Karpas-422 (cell line): ENCODE data around the gene SH3GL1. TPM values are rescaled to one million over a fixed set of nuclear protein-coding genes. Genes with fewer than 3 reads are reported as not detected.

Source experiments
- DNase-seq: peaks from one replicate; pipeline ENCODE4 v3.0.0-alpha.2; 2015
- H2AFZ ChIP-seq: fragments of 200-600 bp; sonication (generic); 2 replicates; pipeline ENCODE4 v1.6.1; 2014; ENCODE audit warnings: antibody characterized with exemption, low read length, mixed read lengths
- H3K27ac ChIP-seq: fragments of 200-600 bp; sonication (generic); 2 replicates; pipeline ENCODE4 v1.5.1; 2014; ENCODE audit warnings: mild to moderate bottlenecking, low read length, moderate library complexity
- H3K27me3 ChIP-seq: fragments of 200-600 bp; sonication (generic); 2 replicates; pipeline ENCODE4 v1.6.1; 2014; ENCODE audit warnings: low read length, mixed read lengths
- H3K36me3 ChIP-seq: fragments of 200-600 bp; sonication (generic); 2 replicates; pipeline ENCODE4 v1.6.1; 2014; ENCODE audit warnings: low read length, mixed read lengths; ENCODE audit not compliant: insufficient read depth
- H3K4me1 ChIP-seq: fragments of 200-600 bp; sonication (generic); 2 replicates; pipeline ENCODE4 v1.6.1; 2014; ENCODE audit warnings: mild to moderate bottlenecking, low read length, mixed read lengths
- H3K4me2 ChIP-seq: fragments of 200-600 bp; sonication (generic); 2 replicates; pipeline ENCODE4 v1.6.1; 2014; ENCODE audit warnings: low read length, low read depth, mild to moderate bottlenecking; ENCODE audit not compliant: poor library complexity, severe bottlenecking
- H3K4me3 ChIP-seq: fragments of 200-600 bp; sonication (generic); 2 replicates; pipeline ENCODE4 v1.5.1; 2014; ENCODE audit warnings: mild to moderate bottlenecking, antibody characterized with exemption, low read length, mixed read lengths
- H3K79me2 ChIP-seq: fragments of 200-600 bp; sonication (generic); 2 replicates; pipeline ENCODE4 v1.6.1; 2014; ENCODE audit warnings: mild to moderate bottlenecking, low read length, mixed read lengths
- H3K9ac ChIP-seq: fragments of 200-600 bp; sonication (generic); 2 replicates; pipeline ENCODE4 v1.6.0; 2014; ENCODE audit warnings: low read length
- H3K9me2 ChIP-seq: fragments of 200-600 bp; sonication (generic), shearing (Covaris generic); replicated peaks from 2 replicates; pipeline ENCODE4 v1.6.0; 2014; ENCODE audit warnings: mild to moderate bottlenecking, low read length, moderate library complexity; ENCODE audit not compliant: insufficient read depth
- H3K9me3 ChIP-seq: fragments of 300-700, 200-600 bp; sonication (generic); 2 replicates; pipeline ENCODE4 v1.6.1; 2014; ENCODE audit warnings: low read length, mixed read lengths
- H4K20me1 ChIP-seq: fragments of 200-600 bp; sonication (generic); 2 replicates; pipeline ENCODE4 v1.6.1; 2014; ENCODE audit warnings: mild to moderate bottlenecking, antibody characterized with exemption, low read length, low read depth; ENCODE audit not compliant: insufficient read depth
- total RNA-seq: library from RNA; depleted of rRNA; stranded (reverse); fragments of >200 nt; shearing (Covaris generic); gene quantifications from 2 replicates; pipeline ENCODE4 v1.2.3, GENCODE V29; 2014; ENCODE audit warnings: low replicate concordance

SH3GL1 gene
- total RNA-seq, 1 experiment from 2014 or later = 13.4 TPM

- H3K9me3 ChIP-seq = no peaks in the 10 kb centered on the region
- no peak overlapping the region for H3K4me2 ChIP-seq
- H3K27ac ChIP-seq = no peak overlapping the region
- no peak overlapping the region for H3K4me3 ChIP-seq
- H3K4me1 ChIP-seq = peaks cover 15% of the 10 kb centered on the region
- no peak for DNase-seq
- H4K20me1 ChIP-seq = 0 out of 2 replicates have a peak, but pooled peaks cover 8% of the 10 kb centered on the region
- H2AFZ ChIP-seq = no peak overlapping the region
- no peaks in the 10 kb centered on the region for H3K27me3 ChIP-seq
- H3K9ac ChIP-seq = no peak overlapping the region
- H3K36me3 ChIP-seq = peaks cover 43% of the 10 kb centered on the region
- H3K9me2 ChIP-seq = no peaks in the 10 kb centered on the region
- H3K79me2 ChIP-seq = peaks cover under 1% of the 10 kb centered on the region
These were observed 28.9 kb upstream of the SH3GL1 start for GRCh38 chr19:4429256-4429655.

- DNase-seq = no peak
- Histone ChIP-seq H4K20me1 (0 out of 2 replicates have a peak, but pooled peaks cover 8% of the 10 kb centered on the region), H3K79me2 (no peaks in the 10 kb centered on the region), H3K4me1 (peaks cover 15% of the 10 kb centered on the region), H3K27ac (no peak overlapping the region), H3K4me2 (no peak overlapping the region), H3K9ac (no peak overlapping the region), H3K36me3 (peaks cover 44% of the 10 kb centered on the region), H3K27me3 (no peaks in the 10 kb centered on the region), H3K4me3 (no peak overlapping the region), H3K9me2 (no peaks in the 10 kb centered on the region), H3K9me3 (no peaks in the 10 kb centered on the region), H2AFZ (no peak overlapping the region)
These were observed 28.1 kb upstream of the SH3GL1 start for GRCh38 chr19:4428326-4428975.

GRCh38 chr19:4425537-4425936 lies 25.2 kb upstream of the SH3GL1 start:
- DNase-seq = no peak
- no peaks in the 10 kb centered on the region for H3K9me2 ChIP-seq
- H3K4me2 ChIP-seq = no peak overlapping the region
- no peaks in the 10 kb centered on the region for H3K4me1 ChIP-seq
- no peak overlapping the region for H2AFZ ChIP-seq
- H3K27me3 ChIP-seq = no peaks in the 10 kb centered on the region
- H4K20me1 ChIP-seq = 0 out of 2 replicates have a peak, but pooled peaks cover under 1% of the 10 kb centered on the region
- no peaks in the 10 kb centered on the region for H3K79me2 ChIP-seq
- no peak overlapping the region for H3K27ac ChIP-seq
- no peaks in the 10 kb centered on the region for H3K9me3 ChIP-seq
- no peak overlapping the region for H3K4me3 ChIP-seq
- no peak overlapping the region for H3K9ac ChIP-seq
- H3K36me3 ChIP-seq = peaks cover 34% of the 10 kb centered on the region

GRCh38 chr19:4423416-4424126 lies 23.2 kb upstream of the SH3GL1 start:
- Histone ChIP-seq H3K4me3 (no peak overlapping the region), H3K4me1 (no peaks in the 10 kb centered on the region), H3K9ac (no peak overlapping the region), H3K4me2 (no peak overlapping the region), H3K27me3 (no peaks in the 10 kb centered on the region), H3K27ac (no peak overlapping the region), H3K36me3 (peaks cover 28% of the 10 kb centered on the region), H4K20me1 (no peaks in the 10 kb centered on the region), H3K9me2 (no peaks in the 10 kb centered on the region), H2AFZ (no peak overlapping the region), H3K79me2 (0 out of 2 replicates have a peak, but pooled peaks cover 3% of the 10 kb centered on the region), H3K9me3 (no peaks in the 10 kb centered on the region)
- DNase-seq = no peak

GRCh38 chr19:4416268-4416667 lies 15.9 kb upstream of the SH3GL1 start:
- DNase-seq = no peak

GRCh38 chr19:4415352-4415751 lies 15.0 kb upstream of the SH3GL1 start:
- Histone ChIP-seq H3K9ac (no peak overlapping the region), H4K20me1 (peaks cover 28% of the 10 kb centered on the region), H3K9me2 (no peaks in the 10 kb centered on the region), H3K4me2 (no peak overlapping the region), H3K79me2 (peaks cover 68% of the 10 kb centered on the region), H3K27ac (no peak overlapping the region), H3K4me1 (no peaks in the 10 kb centered on the region), H3K4me3 (no peak overlapping the region), H2AFZ (no peak overlapping the region), H3K27me3 (no peaks in the 10 kb centered on the region), H3K9me3 (no peaks in the 10 kb centered on the region), H3K36me3 (peaks cover 35% of the 10 kb centered on the region)
- no peak for DNase-seq

More at GRCh38 chr19:4416268-4416667, 15.9 kb upstream of the SH3GL1 start:
- H3K4me1 ChIP-seq = no peaks in the 10 kb centered on the region
- H3K9me3 ChIP-seq = no peaks in the 10 kb centered on the region
- peaks cover 29% of the 10 kb centered on the region; the same call in 1 of the 2 replicates for H3K36me3 ChIP-seq
- no peak overlapping the region for H2AFZ ChIP-seq
- H3K9me2 ChIP-seq = no peaks in the 10 kb centered on the region
- peaks cover 60% of the 10 kb centered on the region for H3K79me2 ChIP-seq
- no peak overlapping the region for H3K4me3 ChIP-seq
- no peak overlapping the region for H3K4me2 ChIP-seq
- H3K27me3 ChIP-seq = no peaks in the 10 kb centered on the region
- H4K20me1 ChIP-seq = peaks cover 28% of the 10 kb centered on the region
- no peak overlapping the region for H3K9ac ChIP-seq
- H3K27ac ChIP-seq = no peak overlapping the region

GRCh38 chr19:4414800-4415321 lies 14.5 kb upstream of the SH3GL1 start:
- no peak overlapping the region for H3K4me2 ChIP-seq
- no peak overlapping the region for H3K27ac ChIP-seq
- H3K4me3 ChIP-seq = no peak overlapping the region
- no peak for DNase-seq
- no peak overlapping the region for H2AFZ ChIP-seq
- peaks cover 33% of the 10 kb centered on the region for H3K36me3 ChIP-seq
- peaks cover 28% of the 10 kb centered on the region for H4K20me1 ChIP-seq
- H3K9me3 ChIP-seq = no peaks in the 10 kb centered on the region
- no peaks in the 10 kb centered on the region for H3K27me3 ChIP-seq
- H3K79me2 ChIP-seq = peaks cover 70% of the 10 kb centered on the region
- H3K9me2 ChIP-seq = no peaks in the 10 kb centered on the region
- H3K4me1 ChIP-seq = no peaks in the 10 kb centered on the region
- H3K9ac ChIP-seq = no peak overlapping the region

GRCh38 chr19:4414144-4414799 lies 13.9 kb upstream of the SH3GL1 start:
- Histone ChIP-seq H3K27me3 (no peaks in the 10 kb centered on the region), H3K27ac (no peak overlapping the region), H4K20me1 (peaks cover 28% of the 10 kb centered on the region), H3K79me2 (peaks cover 74% of the 10 kb centered on the region), H3K36me3 (peaks cover 35% of the 10 kb centered on the region), H2AFZ (no peak overlapping the region), H3K4me1 (no peaks in the 10 kb centered on the region), H3K9me2 (no peaks in the 10 kb centered on the region), H3K9ac (no peak overlapping the region), H3K4me3 (no peak overlapping the region), H3K9me3 (no peaks in the 10 kb centered on the region), H3K4me2 (no peak overlapping the region)
- no peak for DNase-seq
